HepG2 (cell line): ENCODE data around the gene ELL. TPM values are rescaled to one million over a fixed set of nuclear protein-coding genes. Genes with fewer than 3 reads are reported as not detected.

Source experiments
- ATAC-seq: fragments of 200-7000 bp; cut with Tn5 transposase; 3 replicates; pipeline ENCODE4 v1.9.1; 2020; ENCODE audit warnings: mild to moderate bottlenecking, moderate library complexity
- BruUV-seq: library from RNA; stranded (reverse); fragments of 400-500 nt; replicated peaks from 2 replicates; lab custom pipeline; 2021; lab: Mats Ljungman, UMichigan
- CTCF ChIA-PET: fragments of 300-600 bp; formaldehyde crosslinking; extraction: SDS; loops from one replicate; lab custom pipeline; 2021; ENCODE audit warnings: low total read pairs, inconsistent platforms, low intra/inter-chr PET ratio; lab: Yijun Ruan, JAX
- POLR2A ChIA-PET: fragments of 350-600 bp; sonication (Branson Sonifier 250); formaldehyde crosslinking; loops from one replicate; lab custom pipeline; 2020; ENCODE audit warnings: antibody characterized with exemption, inconsistent platforms; lab: Yijun Ruan, JAX
- DNase-seq: peaks from one replicate; pipeline ENCODE4 v3.0.0-alpha.2; 2015; ENCODE audit warnings: low spot score
- FAIRE-seq: peaks from 3 replicates; lab custom pipeline; 2011; peaks lifted over from hg19 to GRCh38; lab: Jason Lieb, UNC
- H2AFZ ChIP-seq: one replicate; pipeline ENCODE4 v1.6.1; 2011; ENCODE audit warnings: low read length, inconsistent platforms
- H3K27ac ChIP-seq: fragments of 300-600 bp; 3 replicates; pipeline ENCODE4 v1.8.0; 2011; ENCODE audit warnings: mixed run types, mild to moderate bottlenecking, mixed read lengths, low read length, inconsistent platforms; ENCODE audit not compliant: insufficient read depth; ENCODE audit errors: extremely low read length
- H3K27me3 ChIP-seq, 2 experiments: fragments of 200-600 bp in 1 of 2; 2 replicates in 1 of 2; 3 replicates in 1 of 2; pipeline versions ENCODE4 v1.6.0 to v1.8.0; 2011; ENCODE audit warnings: low read length in 2 of 2, mild to moderate bottlenecking in 2 of 2, moderate library complexity in 2 of 2, inconsistent platforms in 1 of 2; ENCODE audit not compliant: insufficient read depth in 2 of 2, control insufficient read depth in 1 of 2
- H3K36me3 ChIP-seq, 2 experiments: fragments of 200-600 bp in 1 of 2; replicated peaks in 1 of 2; 2 replicates in 1 of 2; 3 replicates in 1 of 2; pipeline versions ENCODE4 v1.5.1 to v1.8.0; 2011; ENCODE audit warnings: low read length in 2 of 2, inconsistent platforms in 1 of 2; ENCODE audit not compliant: insufficient read depth in 2 of 2, control insufficient read depth in 1 of 2
- H3K4me1 ChIP-seq: 2 replicates; pipeline ENCODE4 v1.5.1; 2012; ENCODE audit warnings: low read length, inconsistent platforms; ENCODE audit not compliant: insufficient read depth
- H3K4me2 ChIP-seq: 2 replicates; pipeline ENCODE4 v1.6.0; 2011; ENCODE audit warnings: low read depth, low read length, inconsistent platforms
- H3K4me3 ChIP-seq, 3 experiments: fragments of 200-600 bp in 1 of 3; sonication (generic), shearing (Covaris generic) in 1 of 3; replicated peaks in 1 of 3; 2 replicates each; pipeline ENCODE4 v1.5.1; 2011 to 2016; ENCODE audit warnings: low read length in 3 of 3, inconsistent platforms in 2 of 3, low read depth in 2 of 3, mild to moderate bottlenecking in 2 of 3, control low read depth in 1 of 3, mixed read lengths in 1 of 3; ENCODE audit not compliant: insufficient read depth in 1 of 3
- H3K79me2 ChIP-seq: one replicate; pipeline ENCODE4 v1.6.1; 2011; ENCODE audit warnings: low read length, inconsistent platforms; ENCODE audit not compliant: insufficient read depth
- H3K9ac ChIP-seq: 2 replicates; pipeline ENCODE4 v1.6.0; 2011; ENCODE audit warnings: mild to moderate bottlenecking, low read depth, low read length, inconsistent platforms; ENCODE audit not compliant: insufficient read depth
- H3K9me3 ChIP-seq: 2 replicates; pipeline ENCODE4 v1.5.1; 2012; ENCODE audit warnings: mild to moderate bottlenecking, low read length
- H4K20me1 ChIP-seq: 2 replicates; pipeline ENCODE4 v1.6.0; 2011; ENCODE audit warnings: inconsistent platforms, mild to moderate bottlenecking, low read length, moderate library complexity; ENCODE audit not compliant: insufficient read depth
- AGO2 ChIP-seq: fragments of 200-400 bp; formaldehyde crosslinking; optimal IDR thresholded peaks from 2 replicates; pipeline ENCODE3; 2017; ENCODE audit warnings: mild to moderate bottlenecking, low read depth, low read length, moderate library complexity
- BRD4 ChIP-seq: sonication (generic); formaldehyde crosslinking; IDR thresholded peaks from 2 replicates; pipeline ENCODE4 v1.4.0; 2020; ENCODE audit warnings: missing genetic modification reagents
- MXD4 ChIP-seq: IDR thresholded peaks from 2 replicates; pipeline ENCODE4 v1.6.1; 2016; ENCODE audit warnings: mild to moderate bottlenecking, missing biosample characterization, missing genetic modification reagents
- RORA ChIP-seq: sonication (generic); formaldehyde crosslinking; IDR thresholded peaks from 2 replicates; pipeline ENCODE4 v1.5.0; 2020; ENCODE audit warnings: mild to moderate bottlenecking, missing genetic modification reagents, moderate library complexity
- ZNF256 ChIP-seq: sonication (generic); formaldehyde crosslinking; conservative IDR thresholded peaks from 2 replicates; pipeline ENCODE4 v1.4.0; 2020; ENCODE audit warnings: missing genetic modification reagents
- ZNF850 ChIP-seq: sonication (generic); formaldehyde crosslinking; conservative IDR thresholded peaks from 2 replicates; pipeline ENCODE4 v1.9.0; 2021; ENCODE audit warnings: mild to moderate bottlenecking, missing genetic modification reagents
- WGBS: methylation state at CpG from one replicate; pipeline ENCODE4 v1.1.6; 2017; ENCODE audit warnings: low lambda C conversion rate; 5-methylcytosine and 5-hydroxymethylcytosine counted together
- in situ Hi-C: cut with HindIII; loops from 2 replicates; pipeline ENCODE4 v1.10.0; 2017; ENCODE audit warnings: low pct_unique_long_range_greater_than_20kb; ENCODE audit not compliant: extremely low pct_ligation_motif_present
- intact Hi-C: fragments of 100-400 bp; cut with micrococcal nuclease; formaldehyde crosslinking; loops from one replicate; pipeline ENCODE4 v1.10.0; 2022; ENCODE audit not compliant: unreplicated experiment
- polyA plus RNA-seq, 8 experiments: library from polyadenylated mRNA; depleted of rRNA in 3 of 8; stranded (reverse) in 7 of 8; unstranded in 1 of 8; fragments of >200 nt; fragmentation: Illumina TruSeq in 4 of 8; extraction: Trizol in 4 of 8; gene quantifications; 2 replicates each; pipeline versions ENCODE4 v1.2.1 to v1.2.3, GENCODE V29; 2011 to 2016; ENCODE audit warnings: low read depth in 4 of 8, missing spikeins in 1 of 8, mixed read lengths in 1 of 8; ENCODE audit not compliant: insufficient read depth in 1 of 8
- total RNA-seq, 5 experiments: library from RNA; depleted of rRNA; stranded (reverse); fragments of >200 nt; fragmentation: Illumina TruSeq; extraction: Trizol; gene quantifications; 2 replicates each; pipeline ENCODE4 v1.2.3, GENCODE V29; 2016; ENCODE audit warnings: low read depth in 1 of 5
- TF ChIP-seq, protein P1 (sequence below): IDR thresholded peaks from 2 replicates; pipeline ENCODE4 v1.6.1; 2016; ENCODE audit warnings: missing biosample characterization, missing genetic modification reagents, low read depth
- TF ChIP-seq, protein P2 (sequence below): sonication (generic); formaldehyde crosslinking; IDR thresholded peaks from 2 replicates; pipeline ENCODE4 v1.4.0; 2020; ENCODE audit warnings: missing genetic modification reagents

The ELL gene
- total and polyA plus RNA-seq, 2 of the 13 experiments (the other 11 are each of a cell fraction or from before 2014, with no cell fraction given): 3.7 to 5.4 TPM

DNA sequence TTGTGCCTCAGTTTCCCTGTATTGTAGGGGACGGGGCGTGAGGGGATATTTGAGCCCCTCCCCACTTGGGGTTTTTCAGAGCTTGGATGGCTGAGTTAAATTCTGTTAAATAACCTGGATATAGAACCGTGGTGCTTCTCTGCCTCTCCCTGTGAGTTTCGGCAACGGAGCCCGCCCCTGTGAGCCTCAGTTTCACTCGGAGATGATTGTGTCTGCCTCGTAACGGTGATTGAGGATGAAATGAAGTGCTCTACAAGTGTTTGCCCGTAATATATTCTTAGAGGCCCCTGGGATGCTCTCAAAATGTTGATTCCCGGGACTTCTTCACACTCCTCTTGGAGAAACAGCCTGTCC is 36.3 kb upstream of the ELL start:
- Histone ChIP-seq H3K4me3 (peak overlapping the region; percentile 69 to 90 (median 86)), H2AFZ (no peak overlapping the region), H3K4me1 (peaks cover 43% of the 10 kb centered on the region), H3K79me2 (peaks cover 21% of the 10 kb centered on the region), H3K27me3 (no peaks in the 10 kb centered on the region; a peak in 1 of 5 replicates), H3K9me3 (no peaks in the 10 kb centered on the region), H3K4me2 (peak overlapping the region; percentile 83), H4K20me1 (no peaks in the 10 kb centered on the region), H3K9ac (peak overlapping the region; percentile 81), H3K27ac (peak overlapping the region; percentile 50), H3K36me3 (peaks cover 5 to 15% of the 10 kb centered on the region in 2 experiments; a peak in 4 of 5 replicates)
- no peak for FAIRE-seq
- CTCF ChIA-PET: no interaction called here
- in situ Hi-C loops: no loop called here
- DNase-seq: no peak
- intact Hi-C loops: no loop called here
- 4% methylated on average over 11 of the region's 11 CpGs for WGBS
- TF ChIP-seq ZNF256 (CRISPR knock-in tag) (0 out of 2 replicates have a peak, but pooled peaks have one; percentile 15), ZNF850 (CRISPR knock-in tag) (no peak), AGO2 (peak; percentile 0), BRD4 (no peak)
- POLR2A ChIA-PET: interaction anchor here (0.6 to 3.0 kb wide), 13 partner anchors 13 to 275 kb away, joined by 3 to 55 read pairs (median 7); partner anchors contain the start of genes ELL, REX1BD and UBA52
- BruUV-seq: TSS peak; percentile 75
- ATAC-seq: peak; percentile 37; the same call in 2 of the 3 replicates

DNA sequence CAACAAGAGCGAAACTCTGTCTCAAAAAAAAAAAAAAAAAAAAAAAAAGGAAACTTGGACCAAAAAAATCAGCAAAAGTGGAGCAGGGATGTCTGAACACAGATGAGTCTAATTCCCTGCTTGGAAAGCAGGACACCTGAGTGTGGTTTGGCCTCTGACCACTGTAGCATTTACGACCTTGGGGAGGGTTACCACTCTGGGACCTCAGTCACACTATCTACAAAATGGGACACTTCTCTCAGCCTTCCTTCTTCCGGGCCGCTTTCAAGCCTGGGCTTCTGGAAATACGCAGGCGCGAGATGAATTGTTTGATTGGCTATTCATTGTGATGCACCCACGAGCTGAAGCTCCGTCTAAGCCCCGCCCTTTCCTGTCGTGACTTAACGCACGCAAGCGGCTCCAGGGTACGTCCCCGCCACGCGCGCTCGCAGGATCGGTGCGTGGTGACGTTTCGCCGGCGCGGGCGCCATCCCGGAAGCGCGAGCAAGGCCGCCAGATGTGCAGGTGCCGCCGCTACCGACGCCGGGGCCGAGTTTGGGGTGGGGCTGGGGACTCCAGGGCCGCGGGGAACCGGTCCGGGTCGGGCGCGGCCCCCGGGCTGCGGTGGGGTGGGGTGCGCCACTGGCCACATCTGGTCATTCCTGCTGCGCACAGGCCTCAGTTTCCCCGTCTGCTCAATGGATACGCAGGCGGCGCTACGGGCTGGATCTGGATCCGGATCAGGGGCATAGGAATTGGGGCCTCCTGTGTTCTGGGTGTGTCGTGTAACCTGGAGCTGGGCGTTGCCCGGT is 35.7 kb upstream of the ELL start, which contains the start of gene KXD1:
KXD1 (plus strand) TSS at position 460 of the 791 bp plus-strand sequence. CDS start 4,187 bp downstream, outside the sequence.
- peak; percentile 87 for FAIRE-seq
- POLR2A ChIA-PET: interaction anchor here (0.6 to 3.0 kb wide), 16 partner anchors 13 to 362 kb away, joined by 3 to 55 read pairs (median 4); partner anchors contain the start of genes COPE, DDX49, ELL and REX1BD
- TF ChIP-seq MXD4 (CRISPR knock-in tag) (peak; percentile 79; the same call in 1 of the 2 replicates), RORA (CRISPR knock-in tag) (no peak)
- TF ChIP-seq, protein P1, sequence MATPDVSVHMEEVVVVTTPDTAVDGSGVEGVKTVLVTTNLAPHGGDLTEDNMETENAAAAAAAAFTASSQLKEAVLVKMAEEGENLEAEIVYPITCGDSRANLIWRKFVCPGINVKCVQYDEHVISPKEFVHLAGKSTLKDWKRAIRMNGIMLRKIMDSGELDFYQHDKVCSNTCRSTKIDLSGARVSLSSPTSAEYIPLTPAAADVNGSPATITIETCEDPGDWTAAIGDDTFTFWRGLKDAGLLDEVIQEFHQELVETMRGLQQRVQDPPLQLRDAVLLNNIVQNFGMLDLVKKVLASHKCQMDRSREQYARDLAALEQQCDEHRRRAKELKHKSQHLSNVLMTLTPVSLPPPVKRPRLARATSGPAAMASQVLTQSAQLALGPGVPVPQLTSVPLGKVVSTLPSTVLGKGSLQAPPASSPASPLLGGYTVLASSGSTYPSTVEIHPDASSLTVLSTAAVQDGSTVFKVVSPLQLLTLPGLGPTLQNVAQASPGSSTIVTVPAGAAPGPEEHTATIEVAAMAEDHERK (CRISPR knock-in tag): peak; percentile 96
- TF ChIP-seq, protein P2, sequence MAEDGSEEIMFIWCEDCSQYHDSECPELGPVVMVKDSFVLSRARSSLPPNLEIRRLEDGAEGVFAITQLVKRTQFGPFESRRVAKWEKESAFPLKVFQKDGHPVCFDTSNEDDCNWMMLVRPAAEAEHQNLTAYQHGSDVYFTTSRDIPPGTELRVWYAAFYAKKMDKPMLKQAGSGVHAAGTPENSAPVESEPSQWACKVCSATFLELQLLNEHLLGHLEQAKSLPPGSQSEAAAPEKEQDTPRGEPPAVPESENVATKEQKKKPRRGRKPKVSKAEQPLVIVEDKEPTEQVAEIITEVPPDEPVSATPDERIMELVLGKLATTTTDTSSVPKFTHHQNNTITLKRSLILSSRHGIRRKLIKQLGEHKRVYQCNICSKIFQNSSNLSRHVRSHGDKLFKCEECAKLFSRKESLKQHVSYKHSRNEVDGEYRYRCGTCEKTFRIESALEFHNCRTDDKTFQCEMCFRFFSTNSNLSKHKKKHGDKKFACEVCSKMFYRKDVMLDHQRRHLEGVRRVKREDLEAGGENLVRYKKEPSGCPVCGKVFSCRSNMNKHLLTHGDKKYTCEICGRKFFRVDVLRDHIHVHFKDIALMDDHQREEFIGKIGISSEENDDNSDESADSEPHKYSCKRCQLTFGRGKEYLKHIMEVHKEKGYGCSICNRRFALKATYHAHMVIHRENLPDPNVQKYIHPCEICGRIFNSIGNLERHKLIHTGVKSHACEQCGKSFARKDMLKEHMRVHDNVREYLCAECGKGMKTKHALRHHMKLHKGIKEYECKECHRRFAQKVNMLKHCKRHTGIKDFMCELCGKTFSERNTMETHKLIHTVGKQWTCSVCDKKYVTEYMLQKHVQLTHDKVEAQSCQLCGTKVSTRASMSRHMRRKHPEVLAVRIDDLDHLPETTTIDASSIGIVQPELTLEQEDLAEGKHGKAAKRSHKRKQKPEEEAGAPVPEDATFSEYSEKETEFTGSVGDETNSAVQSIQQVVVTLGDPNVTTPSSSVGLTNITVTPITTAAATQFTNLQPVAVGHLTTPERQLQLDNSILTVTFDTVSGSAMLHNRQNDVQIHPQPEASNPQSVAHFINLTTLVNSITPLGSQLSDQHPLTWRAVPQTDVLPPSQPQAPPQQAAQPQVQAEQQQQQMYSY: no peak

More for the DNA sequence above, 35.7 kb upstream of the ELL start, which contains the start of gene KXD1:
- Histone ChIP-seq H3K27me3 (no peaks in the 10 kb centered on the region; a peak in 1 of 5 replicates), H3K4me1 (peaks cover 44% of the 10 kb centered on the region), H2AFZ (no peak within 1 kb of the TSS), H3K79me2 (peaks cover 21% of the 10 kb centered on the region), H4K20me1 (no peaks in the 10 kb centered on the region), H3K9me3 (no peaks in the 10 kb centered on the region), H3K27ac (peak within 1 kb of the TSS; percentile 50), H3K36me3 (peaks cover 4 to 9% of the 10 kb centered on the region in 2 experiments; a peak in 3 of 5 replicates), H3K4me2 (peak within 1 kb of the TSS; percentile 83), H3K4me3 (peak within 1 kb of the TSS; percentile 69 to 90 (median 86)), H3K9ac (peak within 1 kb of the TSS; percentile 81)
- intact Hi-C loops: loop anchor here (1.0 to 2.0 kb wide), 3 partner anchors 15 to 88 kb away; partner anchors contain the start of genes ELL and FKBP8
- BruUV-seq: no TSS peak
- CTCF ChIA-PET: no interaction called here
- peak; percentile 95 for DNase-seq
- peak; percentile 95 for ATAC-seq
- 2% methylated on average over 36 of the region's 58 CpGs for WGBS
- in situ Hi-C loops: no loop called here
